ENCODE data around the gene TGM2.

TGM2 gene

DNA sequence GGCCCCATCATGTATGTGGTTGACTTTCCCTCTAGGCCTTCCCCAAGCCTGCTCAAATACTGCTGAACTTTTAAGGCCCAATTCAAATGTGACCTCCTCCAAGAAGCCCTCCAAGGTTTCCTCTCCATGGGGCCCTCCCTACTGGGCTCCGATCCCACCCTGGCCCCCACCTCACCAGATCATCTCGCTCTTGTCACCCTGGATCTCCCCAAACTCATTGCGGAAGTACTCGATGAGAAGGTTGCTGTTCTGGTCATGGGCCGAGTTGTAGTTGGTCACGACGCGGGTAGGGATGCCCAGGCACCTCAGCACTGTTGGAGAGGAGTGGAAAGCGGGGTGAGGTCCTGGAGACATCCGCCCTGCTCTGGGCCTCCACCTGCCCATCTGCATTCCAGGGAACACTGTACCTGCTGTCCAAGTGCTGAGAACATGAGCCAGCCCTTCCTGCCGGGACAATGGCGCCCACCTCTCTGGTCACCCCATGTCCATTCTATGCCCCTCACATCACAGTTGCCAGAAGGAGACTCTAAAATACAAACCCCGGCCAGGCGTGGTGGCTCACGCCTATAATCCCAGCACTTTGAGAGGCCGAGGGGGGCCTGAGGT is 23.1 kb downstream of the TGM2 start:
- DNase-seq: no peak

- no peak for DNase-seq
Measured at GRCh38 chr20:38141204-38141888, 23.7 kb downstream of the TGM2 start.

GRCh38 chr20:38139977-38140753 is 24.9 kb downstream of the TGM2 start:
- DNase-seq: no peak

GRCh38 chr20:38139156-38139912 is 25.7 kb downstream of the TGM2 start:
- DNase-seq: no peak

DNA sequence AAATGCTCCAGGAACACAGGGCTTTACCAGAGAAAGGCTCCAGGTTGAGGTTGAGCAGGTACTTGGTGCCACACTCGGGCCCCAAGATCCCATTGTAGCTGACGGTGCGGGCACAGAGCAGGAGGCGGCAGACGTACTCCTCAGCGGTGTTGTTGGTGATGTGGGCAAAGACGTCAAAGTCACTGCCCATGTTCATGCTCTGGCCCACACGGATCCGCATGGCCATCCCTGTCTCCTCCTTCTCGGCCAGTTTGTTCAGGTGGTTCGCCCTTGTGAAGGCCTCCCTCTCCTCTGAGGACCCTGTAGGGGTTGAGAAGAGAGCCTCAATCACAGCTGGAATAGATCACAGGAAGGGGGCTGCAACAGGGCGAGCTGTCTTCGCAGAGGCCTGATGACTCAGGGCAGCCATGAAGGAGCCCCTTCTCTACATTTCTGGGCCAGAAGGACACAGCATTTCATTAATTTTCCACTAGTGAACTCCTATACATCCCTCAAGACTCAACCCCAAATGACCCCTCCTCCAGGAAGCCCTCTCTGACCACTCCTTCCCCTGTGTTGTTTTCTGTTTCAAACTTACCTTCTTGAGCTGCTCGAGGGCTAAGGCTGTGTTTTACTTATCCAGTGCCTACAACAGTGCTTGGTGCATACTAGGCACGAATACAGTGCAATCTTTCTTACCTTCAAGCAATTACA is 26.8 kb downstream of the TGM2 start:
- DNase-seq: no peak

GRCh38 chr20:38137441-38138037 is 27.5 kb downstream of the TGM2 start:
- DNase-seq: no peak

DNA sequence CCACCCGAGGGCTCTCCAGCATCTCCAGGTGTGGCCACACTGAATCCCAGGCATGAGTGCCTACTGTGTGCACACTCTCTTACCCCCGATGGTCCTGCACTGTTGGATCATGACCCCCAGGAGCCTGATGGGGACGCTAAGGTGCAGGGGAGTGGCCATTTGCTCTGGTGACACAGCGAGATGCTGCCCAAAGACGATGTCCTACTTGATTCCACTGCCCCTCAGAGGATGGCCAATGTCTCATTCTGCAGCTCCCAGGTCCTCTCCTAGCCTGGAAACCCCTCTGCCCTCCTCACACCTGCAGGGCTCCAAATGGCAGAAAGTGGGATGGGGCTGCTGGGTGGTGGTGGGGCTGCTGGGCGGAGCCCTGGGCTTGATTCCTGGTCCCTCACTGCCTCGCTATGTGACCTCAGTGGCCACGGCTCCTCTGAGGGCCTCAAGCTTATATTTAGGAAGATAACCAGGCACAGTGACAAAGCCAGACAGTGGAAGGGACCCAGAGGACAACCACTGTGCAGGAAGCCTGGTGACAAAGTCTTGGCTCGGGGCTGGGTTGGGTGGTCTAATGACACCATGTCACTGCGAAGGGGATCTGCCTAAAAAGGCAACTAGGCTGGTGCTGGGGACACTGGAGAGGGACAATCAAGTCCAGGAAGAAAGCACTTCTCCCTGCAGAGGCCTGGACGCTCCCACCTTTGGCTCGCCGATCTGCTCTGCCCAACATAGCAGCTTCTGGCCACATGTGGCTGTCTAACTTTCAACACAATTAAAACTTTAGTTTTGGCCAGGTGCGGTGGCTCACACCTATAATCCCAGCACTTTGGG is 28.4 kb downstream of the TGM2 start:
- no peak for DNase-seq

- no peak for DNase-seq
Measured at GRCh38 chr20:38135651-38136420, 29.2 kb downstream of the TGM2 start.

DNA sequence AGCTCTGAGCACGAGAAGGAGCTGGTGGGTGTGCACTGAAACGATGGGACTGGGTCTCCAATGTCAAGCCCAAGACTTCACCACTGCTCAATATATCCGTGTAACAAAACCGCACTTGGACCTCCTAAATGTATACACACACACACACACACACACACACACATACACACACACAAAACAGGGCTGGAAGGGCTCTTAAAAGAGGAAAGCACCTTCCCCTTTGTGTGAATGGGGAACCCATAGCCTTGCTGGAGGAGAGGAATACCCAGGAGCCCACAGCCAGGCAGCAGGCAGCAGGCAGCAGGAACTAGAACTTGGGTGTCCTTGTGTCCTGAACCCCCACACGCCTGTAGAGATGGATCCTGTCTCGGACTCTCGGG is 29.8 kb downstream of the TGM2 start:
- no peak for DNase-seq

- DNase-seq: no peak
Measured at GRCh38 chr20:38134427-38135270, 30.4 kb downstream of the TGM2 start.

- no peak for DNase-seq
Measured at GRCh38 chr20:38133680-38134426, 31.2 kb downstream of the TGM2 start.

DNA sequence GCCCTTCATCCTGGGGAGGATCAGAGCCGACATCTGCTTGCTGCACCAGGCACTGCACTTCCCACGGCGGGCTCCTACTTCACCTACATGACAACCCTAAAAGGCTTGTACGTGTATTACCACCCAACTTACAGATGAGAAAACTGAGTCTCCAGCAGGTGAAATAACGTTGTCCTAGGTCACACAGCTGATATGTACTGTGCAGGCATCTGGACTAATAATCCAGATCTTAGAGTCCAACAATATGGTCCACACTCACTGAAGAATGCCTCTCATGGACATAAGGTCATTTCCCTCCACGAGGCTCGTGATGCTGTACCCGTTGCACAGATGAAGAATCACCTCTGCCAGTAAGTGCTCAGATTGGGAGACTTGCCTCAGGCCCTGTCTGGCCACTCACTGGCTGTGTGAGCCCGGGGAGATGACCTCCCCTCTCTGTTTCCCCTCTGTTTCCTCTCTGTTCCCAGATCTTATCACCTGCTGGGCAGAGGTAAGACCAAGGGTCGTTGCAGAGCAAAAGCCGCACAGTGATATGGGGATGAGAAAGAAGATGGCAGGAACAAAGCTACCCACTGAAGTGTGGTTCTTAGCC is 32.1 kb downstream of the TGM2 start:
- no peak for DNase-seq

DNA sequence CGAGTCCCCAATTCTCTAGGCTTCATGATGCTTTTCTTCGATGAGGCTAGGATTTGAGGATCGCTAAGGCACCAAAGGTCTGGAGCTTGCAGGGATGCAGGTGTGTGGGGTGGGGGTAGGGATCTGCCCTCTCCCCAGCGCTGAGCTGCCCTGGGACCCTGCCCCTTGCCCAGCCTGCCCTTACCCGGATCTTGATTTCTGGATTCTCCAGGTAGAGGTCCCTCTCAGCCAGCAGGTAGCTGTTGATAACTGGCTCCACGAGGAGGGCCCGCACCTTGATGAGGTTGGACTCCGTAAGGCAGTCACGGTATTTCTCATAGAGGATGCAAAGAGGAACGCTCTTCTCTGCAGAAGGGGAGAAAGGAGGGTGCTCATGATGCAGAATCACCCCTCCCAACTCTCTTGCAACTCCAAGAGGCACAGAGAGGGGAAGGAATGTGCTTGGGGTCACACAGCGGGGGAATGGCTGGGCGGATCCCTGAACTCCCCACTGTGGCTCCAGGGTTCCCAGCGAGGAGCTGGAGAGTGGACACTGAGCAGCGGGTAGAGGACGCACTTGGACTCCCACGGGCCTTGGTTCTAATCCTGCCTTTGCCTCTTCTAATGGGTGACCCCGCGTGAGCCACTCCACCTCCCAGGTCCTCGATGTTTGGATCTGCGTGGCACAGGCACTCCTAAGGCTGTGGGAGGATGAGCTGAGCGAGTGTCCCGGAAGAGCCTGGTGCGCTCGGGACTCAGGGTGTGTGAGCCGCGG is 32.7 kb downstream of the TGM2 start:
- DNase-seq: no peak

DNA sequence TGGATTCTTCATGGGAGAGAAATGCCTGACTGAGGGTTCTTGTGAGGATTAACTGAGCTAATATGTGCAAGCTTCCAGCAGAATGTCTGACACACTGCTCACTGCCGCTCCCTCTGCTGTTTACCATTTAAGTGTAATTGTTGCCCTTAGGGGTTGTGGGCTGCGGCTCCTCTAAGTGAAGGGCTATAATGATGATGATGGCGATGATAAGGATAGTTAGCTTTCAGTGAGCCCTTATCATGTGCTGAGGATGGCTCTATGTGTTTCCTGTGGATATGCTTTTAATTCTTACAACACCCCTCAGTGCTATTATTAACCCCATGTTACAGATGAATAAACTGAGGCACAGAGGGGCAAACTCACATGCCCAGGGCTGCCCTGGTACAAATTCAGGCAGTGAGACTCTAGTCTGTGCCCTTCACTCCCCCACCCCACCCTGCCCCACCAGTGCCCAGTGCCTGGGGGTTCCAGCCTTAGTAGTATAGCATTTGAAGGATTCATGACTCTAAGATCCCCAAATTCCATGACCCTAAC is 33.4 kb downstream of the TGM2 start:
- DNase-seq: no peak

DNA sequence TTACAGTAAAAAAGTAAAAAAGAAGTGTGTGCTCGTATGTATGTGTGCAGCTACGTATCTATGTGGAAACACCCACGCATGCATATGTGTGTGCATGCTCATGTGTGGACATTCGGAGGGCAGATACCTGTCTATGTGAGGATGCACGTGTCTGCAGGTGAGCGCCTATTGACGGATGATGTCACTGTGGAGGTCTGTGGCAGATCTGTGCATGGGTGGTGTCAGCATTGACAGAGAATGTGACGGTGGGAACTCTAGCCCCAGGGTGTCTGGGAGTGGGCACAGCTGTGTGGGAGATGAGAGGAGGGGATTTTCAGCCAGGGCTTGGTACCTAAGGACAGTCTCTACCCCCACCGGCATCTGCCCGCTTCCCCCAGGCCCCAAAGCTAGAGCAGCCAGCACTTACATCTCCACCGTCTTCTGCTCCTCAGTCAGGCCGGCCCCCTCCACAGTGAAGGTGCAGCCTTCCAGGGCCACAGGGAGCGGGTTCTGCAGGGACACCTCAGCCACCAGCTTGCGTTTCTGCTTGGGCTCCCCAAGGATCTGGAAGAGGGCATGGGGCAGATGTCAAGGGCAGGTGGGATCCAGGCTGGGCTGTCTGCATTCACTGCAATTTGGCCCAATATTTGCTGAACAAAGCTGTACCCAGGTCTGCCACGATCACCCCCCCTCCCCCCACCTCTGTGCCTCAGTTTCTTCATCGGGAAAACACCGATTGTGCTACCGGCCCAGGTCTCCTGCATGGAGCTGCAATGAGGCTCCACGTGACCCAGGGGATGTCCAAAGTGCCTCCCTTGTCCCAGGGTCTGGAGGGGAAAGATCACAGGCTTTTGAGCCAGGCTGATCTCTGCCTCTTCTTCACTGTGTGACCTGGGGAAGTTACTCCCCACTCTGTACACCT is 34.1 kb downstream of the TGM2 start:
- DNase-seq: no peak

DNA sequence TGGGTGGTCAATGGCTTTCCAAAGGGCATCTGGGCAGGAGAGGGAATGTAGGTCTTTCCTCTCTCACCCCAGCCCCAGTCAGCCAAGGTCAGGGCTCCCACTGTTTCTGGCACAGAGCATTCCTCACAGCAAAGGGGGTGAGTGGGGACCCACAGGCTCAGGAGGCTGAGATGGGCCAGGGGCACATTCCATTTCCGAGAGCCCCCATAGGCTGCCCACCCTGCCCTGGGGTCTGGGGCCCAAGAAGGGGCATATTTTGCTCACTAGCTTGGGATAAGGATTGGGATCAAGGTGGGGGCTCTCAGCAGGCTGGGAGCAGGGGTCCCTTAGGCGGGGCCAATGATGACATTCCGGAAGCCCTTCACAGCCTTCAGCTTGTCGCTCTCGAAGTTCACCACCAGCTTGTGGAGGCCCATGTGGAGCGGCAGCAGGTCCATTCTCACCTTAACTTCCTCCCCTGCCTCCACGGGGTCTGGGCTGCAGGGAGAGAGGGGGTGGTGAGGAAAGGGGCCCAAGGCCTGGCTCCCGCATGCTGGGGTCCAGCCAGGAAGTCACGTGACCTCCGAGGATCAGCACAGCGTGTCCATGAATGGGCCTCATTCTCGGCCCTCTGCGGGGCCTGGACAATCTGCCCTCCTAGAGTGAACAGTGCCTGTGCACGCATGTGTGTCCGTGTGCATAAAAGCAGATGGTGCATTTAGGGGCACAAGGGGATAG is 35.0 kb downstream of the TGM2 start:
- DNase-seq: no peak
